ENCODE results near the gene CD200.

CD200 gene

GRCh38 chr3:112379020-112379690, 46.2 kb downstream of the CD200 start:
- Histone ChIP-seq H3K27me3 (ENCODE audit: control insufficient read depth, insufficient read depth, low read length) (no peaks in the 10 kb centered on the region), H3K4me1 (peaks cover 4% of the 10 kb centered on the region), H3K4me3 (ENCODE audit: low read depth, low read length) (no peak overlapping the region), H3K79me2 (no peaks in the 10 kb centered on the region), H3K4me2 (ENCODE audit: low read length) (no peak overlapping the region), H3K9me3 (ENCODE audit: control insufficient read depth, low read length) (no peaks in the 10 kb centered on the region), H3K9ac (no peak overlapping the region), H2AFZ (no peak overlapping the region), H3K27ac (no peak overlapping the region), H3K36me3 (ENCODE audit: control insufficient read depth, insufficient read depth, low read length) (no peaks in the 10 kb centered on the region)
- TF ChIP-seq CTCF (IDR thresholded peaks at IDR 0.05): no peak

- Histone ChIP-seq H3K79me2 (no peaks in the 10 kb centered on the region), H3K9ac (no peak overlapping the region), H3K4me2 (ENCODE audit: low read length) (no peak overlapping the region), H2AFZ (no peak overlapping the region), H3K27ac (no peak overlapping the region), H3K9me3 (ENCODE audit: control insufficient read depth, low read length) (no peaks in the 10 kb centered on the region), H3K27me3 (ENCODE audit: control insufficient read depth, insufficient read depth, low read length) (no peaks in the 10 kb centered on the region), H3K4me1 (no peaks in the 10 kb centered on the region), H3K4me3 (ENCODE audit: low read depth, low read length) (no peak overlapping the region), H3K36me3 (ENCODE audit: control insufficient read depth, insufficient read depth, low read length) (no peaks in the 10 kb centered on the region)
- no peak for TF ChIP-seq CTCF (IDR thresholded peaks at IDR 0.05)
These were observed 49.0 kb downstream of the CD200 start for GRCh38 chr3:112381673-112382542.

DNA sequence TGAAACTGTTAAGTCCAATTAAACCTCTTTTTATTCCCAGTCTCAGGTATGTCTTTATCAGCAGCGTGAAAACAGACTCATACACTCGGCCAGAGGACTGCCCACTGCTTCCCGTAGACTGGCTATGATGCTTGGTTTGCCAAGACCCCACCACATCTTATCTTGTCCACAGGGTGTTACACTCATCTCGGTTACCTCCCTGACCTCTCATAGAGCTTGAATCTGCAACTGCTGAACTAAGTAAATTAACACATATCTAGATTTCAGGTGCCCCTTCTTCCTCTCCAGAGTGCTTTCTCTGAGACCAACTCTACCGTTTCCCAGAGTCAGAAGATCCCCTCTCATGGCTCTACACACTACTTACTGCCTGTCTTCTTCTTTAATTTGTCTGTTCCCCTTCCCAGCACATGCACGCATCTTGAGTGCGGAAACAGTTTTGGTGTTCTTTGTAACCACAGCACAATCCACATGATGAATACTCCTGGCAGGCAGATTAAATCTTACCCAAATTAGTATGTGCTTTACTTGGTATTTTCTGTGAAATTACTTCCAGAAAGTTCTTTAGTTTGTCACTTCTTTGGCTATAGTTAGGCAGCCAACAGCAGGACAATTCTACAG, 49.7 kb downstream of the CD200 start:
- H2AFZ ChIP-seq: no peak overlapping the region
- H3K27me3 ChIP-seq (ENCODE audit: control insufficient read depth, insufficient read depth, low read length): no peaks in the 10 kb centered on the region
- H3K4me2 ChIP-seq (ENCODE audit: low read length): no peak overlapping the region
- H3K4me3 ChIP-seq (ENCODE audit: low read depth, low read length): no peak overlapping the region
- no peaks in the 10 kb centered on the region for H3K4me1 ChIP-seq
- no peak overlapping the region for H3K27ac ChIP-seq
- H3K36me3 ChIP-seq (ENCODE audit: control insufficient read depth, insufficient read depth, low read length): no peaks in the 10 kb centered on the region
- TF ChIP-seq CTCF (IDR thresholded peaks at IDR 0.05): no peak
- no peak overlapping the region for H3K9ac ChIP-seq
- H3K9me3 ChIP-seq (ENCODE audit: control insufficient read depth, low read length): no peaks in the 10 kb centered on the region
- H3K79me2 ChIP-seq: no peaks in the 10 kb centered on the region

DNA sequence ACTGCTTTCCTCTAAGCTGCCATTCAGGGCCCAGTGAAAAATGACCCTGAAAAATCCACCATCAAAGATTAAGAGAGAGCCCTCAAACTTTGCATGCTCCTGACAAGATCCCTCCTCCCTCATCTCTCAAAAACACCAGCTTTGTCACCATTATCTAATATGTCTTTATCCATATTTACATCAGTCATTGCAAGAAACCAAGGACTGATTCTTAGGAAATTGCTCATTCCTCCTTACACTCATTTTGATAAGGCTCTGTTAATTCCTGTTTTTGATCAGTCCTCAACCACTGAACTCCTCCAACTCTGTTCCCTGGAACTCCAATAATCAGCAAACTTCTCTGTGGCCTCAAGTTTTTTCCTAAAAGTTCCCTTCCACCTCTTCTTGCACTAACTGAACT, 51.8 kb downstream of the CD200 start:
- no peaks in the 10 kb centered on the region for H3K27me3 ChIP-seq (ENCODE audit: control insufficient read depth, insufficient read depth, low read length)
- no peak for TF ChIP-seq CTCF (IDR thresholded peaks at IDR 0.05)
- H3K79me2 ChIP-seq: no peaks in the 10 kb centered on the region
- no peak overlapping the region for H3K4me3 ChIP-seq (ENCODE audit: low read depth, low read length)
- no peak overlapping the region for H2AFZ ChIP-seq
- H3K4me2 ChIP-seq (ENCODE audit: low read length): no peak overlapping the region
- H3K4me1 ChIP-seq: no peaks in the 10 kb centered on the region
- no peak overlapping the region for H3K27ac ChIP-seq
- no peaks in the 10 kb centered on the region for H3K9me3 ChIP-seq (ENCODE audit: control insufficient read depth, low read length)
- no peaks in the 10 kb centered on the region for H3K36me3 ChIP-seq (ENCODE audit: control insufficient read depth, insufficient read depth, low read length)
- no peak overlapping the region for H3K9ac ChIP-seq
